NK-92 (cell line): ENCODE data around the gene JDP2.

Experiments
- DNase-seq: peaks from one replicate; lab custom pipeline; 2025; ENCODE audit not compliant: unreplicated experiment; lab: John Stamatoyannopoulos, UW

JDP2 gene

DNA sequence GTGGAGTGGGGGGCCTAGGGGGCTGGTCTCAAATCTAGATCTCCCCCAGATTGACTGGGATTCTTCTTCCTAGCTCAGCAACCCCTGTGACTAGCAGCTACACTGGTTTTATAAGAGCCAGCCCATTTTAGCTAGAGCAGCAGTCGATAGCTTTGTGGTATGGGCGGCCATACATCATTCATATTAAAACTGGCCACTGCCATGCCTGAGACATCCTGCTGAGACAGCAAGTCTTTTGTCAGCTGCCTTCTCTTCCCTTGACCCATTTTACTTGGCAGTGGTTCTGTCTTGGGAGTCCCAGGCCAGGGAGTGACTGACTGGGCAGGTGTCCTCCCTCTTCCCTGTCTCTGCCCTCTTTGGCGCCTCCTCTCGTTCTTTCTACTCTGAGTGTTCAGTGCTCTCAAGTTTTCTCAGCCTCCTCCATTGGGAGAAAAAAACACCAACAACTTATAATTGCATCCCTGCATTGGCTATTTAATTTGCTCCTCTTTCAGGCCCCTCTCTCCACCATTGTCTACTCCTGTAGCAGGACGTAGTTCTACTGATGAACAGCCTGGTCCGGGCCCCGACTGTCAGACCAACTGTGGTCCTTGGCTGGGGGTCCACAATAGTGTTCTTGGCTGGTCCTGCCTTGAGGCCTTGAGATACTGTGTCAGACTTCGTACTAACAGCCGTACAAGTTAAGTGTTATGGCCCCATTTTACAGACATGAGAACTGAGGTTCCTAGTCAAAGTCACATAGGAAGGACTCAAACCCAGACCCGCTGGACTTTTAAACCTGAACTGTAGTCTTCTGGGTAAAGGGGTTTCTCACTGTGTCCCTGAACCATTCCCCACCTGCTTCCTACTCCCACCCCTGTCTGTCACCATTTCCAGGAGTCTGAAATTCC, 18.3 kb upstream of the JDP2 start:
- DNase-seq = no peak

DNA sequence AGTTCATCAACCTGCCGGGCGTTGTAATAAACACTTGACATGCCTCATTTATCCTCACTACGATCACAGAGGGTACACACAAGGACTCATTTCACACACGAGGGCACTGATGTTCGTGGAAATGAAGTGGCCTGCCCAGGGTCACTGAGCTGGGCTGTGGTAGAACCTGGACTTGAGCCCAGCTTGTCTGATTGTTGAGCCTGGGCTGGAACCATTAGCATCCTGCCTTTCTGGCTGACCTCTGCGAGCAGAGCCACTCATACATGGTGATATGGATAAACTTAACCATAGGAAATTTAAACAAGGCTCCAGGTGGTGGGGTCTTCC, 16.6 kb upstream of the JDP2 start:
- no peak for DNase-seq

DNA sequence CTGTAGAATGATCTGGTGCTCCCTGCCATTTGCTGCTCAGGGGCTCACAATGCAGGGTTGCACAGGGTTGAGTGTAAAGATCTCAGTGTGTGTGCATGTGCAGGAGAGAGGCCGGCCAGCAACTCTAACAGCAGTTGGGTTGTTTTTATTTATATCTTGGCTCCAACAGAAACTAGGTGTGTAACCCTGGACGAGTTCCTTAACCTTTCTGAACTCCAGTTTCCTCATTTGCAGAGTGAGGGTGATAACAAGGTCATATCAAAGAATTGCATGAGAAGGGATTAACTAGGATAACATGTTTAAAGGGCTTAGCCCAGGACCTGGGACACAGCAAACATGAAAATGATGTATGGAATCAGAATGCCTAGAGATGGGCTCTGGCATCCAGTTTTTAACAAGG, 14.8 kb upstream of the JDP2 start:
- DNase-seq = no peak

DNA sequence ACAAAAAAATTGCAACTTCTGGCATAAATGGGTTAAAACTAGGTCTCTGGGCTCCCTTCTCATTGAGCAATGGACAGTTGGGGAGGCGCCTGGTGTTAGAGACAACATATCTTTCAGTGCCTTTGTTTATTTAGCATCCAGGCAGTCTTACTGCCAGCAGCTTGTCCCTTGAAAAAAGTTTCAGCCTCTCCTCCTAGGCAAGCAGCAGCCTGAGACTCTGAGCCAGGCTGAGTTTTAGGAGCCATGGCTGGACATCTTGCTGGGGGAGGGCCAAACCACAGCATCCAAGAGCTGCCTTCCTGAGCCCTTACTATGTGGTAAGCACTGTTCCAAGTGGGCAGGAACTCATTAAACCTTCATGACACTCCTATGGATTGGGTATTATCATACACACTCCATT, 10.1 kb upstream of the JDP2 start:
- no peak for DNase-seq

DNA sequence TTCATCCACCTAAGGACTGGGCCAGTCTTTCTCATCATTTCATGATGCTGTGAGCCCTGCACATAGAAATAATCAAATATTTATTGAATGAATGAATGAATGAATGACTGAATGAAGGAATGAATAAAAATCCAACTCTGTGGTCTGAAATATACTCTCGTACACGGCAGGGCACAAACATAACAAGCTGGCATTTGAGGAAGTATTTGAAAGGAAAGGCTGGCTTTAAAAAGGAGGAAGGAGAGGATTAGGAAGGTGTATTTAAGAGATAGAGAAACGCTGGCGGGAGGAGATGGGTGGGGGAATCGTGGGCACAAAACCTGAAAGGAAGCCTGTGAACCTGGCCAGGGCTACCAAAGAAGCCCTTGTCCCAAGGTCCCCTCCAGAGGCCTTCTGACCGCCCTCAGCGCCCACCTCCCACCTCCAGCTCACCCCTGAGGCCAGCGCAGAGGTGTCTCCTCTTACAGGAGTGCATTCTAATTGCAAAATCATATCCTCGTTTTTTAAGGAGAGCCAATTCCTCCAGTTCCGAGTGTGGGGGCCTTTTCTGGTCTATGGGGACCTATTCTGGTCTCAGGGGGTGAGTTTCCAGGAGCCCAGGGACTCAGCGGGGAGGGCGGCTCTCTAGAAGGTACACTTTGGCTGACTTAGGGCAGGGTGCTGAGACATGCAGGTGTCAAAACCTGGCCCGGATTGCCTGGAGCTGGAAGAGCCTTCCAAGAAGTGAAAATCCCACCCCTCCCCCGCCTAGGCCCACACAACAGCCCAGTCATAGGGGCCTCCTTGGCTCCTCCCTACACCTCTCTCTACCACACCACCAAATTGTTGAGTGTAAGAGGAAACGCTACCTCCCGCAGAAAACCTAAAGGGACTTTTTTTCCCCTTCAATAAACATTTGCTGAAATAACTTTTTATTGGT, 8.7 kb upstream of the JDP2 start:
- no peak for DNase-seq

DNA sequence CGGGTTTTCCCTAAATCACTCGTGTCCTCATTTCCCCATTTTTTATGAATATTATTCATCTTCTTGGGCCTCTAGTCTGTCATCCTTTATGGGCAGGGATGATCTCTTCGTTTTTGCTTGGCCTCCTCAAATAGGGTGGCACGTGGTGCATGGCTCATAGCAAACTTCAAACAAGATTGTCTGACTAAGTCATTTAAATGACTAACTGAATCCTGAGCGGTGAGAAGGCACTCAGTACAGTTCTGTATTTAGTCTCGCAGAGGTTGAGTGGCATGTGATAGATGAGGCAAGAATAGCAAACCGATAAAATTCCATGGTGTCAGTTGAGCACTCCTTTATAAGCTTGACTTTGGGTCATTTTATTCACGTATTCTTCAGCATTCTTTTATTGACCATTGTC, 5.7 kb upstream of the JDP2 start:
- no peak for DNase-seq

DNA sequence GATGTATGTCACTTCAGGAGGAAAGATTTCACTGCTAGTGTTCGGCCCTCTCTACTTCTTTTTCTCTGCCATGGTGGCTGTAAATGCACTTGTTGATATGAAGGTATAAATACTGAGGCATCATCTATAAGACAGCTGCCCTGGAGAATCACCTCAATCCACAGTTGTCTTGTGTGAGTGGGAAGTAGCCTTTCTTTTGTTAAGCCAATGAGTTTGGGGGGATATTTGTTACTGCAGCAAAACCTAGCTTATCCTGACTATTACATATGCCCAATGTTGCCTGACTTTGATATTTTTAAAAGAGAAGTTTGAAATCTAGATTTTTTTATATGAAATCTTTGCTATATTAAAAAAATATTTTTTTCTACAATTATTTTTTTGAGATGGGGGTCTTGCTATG, 3.3 kb upstream of the JDP2 start:
- no peak for DNase-seq

DNA sequence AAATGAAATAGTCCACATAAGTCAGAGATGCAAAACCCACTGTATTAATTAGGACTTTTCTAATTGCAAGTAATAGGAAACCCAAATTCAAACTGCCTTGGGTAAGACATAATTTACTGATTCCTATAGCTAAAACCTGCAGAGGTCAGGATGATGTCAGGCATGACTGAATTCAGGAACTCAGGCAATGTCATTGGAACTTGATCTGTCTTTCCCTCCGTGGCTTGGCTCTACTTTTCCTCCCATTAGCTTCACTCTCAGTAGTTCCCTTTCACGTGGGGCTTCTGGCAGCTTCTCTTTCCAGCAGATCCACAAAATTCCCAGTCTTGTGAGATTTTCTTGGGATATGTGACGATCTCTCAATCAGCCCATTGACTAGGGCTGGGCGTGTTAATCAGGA, 2.4 kb upstream of the JDP2 start:
- no peak for DNase-seq

DNA sequence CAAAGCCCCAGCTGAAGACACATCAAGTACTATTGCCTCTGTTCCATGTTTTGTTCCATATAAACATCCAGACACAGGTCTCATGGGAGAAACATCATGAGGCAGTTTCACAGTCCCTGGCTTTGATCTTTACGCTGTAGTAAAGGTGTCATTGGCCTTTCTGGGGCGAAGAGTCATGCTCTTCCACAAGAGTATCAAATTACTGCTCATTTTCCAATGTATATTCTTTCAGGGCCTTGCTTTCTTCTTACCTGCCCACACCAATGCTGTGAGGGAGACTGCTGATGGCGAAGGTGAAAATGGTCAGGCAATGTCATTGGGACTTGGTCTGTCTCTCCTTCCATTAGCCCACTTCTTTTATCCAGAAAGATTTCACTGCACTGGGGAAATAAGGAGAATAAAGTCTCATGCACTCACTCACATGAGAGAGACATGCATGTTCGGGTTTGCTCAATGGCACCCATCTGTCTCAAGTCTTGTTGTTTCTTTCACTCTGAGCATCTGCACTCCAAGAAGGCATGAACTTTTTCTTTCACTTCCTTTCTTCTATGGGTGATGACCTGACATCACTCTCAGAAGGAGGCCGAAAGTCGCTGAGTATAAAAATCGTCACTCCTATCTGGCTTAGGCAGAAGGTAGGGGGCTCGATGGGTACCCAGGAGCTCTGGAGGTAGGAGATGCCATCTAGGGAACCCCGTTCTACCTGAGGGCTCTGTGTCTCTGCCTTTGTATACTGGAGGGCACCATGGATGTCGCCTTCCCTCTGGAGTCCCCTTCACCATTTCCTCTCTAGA, 1.3 kb upstream of the JDP2 start:
- no peak for DNase-seq

DNA sequence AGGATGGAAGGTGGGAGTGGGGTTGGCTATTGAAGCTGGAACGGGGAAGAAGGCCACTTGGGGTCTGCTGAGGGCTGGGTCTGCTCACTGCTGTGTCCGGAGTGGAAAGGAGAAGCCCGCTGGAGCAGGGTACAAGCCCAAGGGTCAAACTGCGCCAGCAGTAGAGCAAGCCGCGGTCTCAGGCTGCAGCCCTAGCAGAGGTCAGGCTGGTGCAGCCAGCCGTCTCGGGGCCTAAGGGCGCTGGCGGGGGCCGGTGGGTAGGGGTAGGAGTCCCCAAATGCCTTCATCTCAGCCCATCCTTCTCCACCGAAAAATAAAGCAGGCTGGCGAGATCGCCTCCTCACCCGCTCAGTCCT, 718 bp upstream of the JDP2 start:
- no peak for DNase-seq

DNA sequence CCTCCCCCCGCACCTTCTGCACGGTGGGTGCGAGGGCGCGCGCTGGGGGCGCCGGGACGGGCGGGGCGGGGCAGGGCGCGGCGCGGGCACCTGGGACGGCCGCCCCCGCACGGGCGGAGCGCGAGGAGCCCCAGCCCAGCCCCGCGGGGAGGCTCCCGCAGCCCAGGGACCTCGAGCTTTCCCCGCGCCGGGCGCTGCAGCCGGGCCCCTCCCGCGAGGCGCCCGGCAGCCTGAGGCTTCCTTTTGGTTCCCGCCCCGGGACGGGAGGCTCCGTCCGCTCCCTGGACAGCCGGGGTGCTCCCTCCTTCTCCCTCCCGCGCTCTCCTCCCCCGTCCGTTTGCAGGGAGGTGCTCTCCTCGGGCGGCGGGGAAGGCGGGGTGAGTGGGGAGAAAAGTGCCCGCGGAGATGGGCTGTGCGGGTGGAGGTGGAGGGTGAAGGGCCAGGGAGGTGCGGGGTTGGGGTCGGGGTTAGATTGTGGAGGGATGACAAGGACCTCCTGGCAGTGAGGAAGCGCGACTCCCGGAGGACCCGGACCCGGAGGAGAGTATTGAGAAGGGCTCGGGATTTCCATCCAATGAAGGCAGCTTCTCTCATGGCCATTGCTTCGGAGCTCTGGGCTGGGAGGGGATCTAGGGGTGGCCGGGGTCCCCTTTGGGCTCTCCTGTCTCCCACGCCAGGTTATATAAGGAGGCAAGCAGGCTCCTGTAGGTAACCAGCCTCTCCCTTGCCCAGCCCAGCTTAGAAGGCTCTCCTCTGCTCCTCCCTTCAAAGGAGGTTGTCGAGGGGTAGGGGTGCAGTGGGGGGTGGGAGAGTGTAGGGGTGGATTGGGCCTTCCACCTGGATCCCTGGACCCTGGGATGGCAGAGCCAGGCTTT, 645 bp downstream of the JDP2 start:
- DNase-seq = no peak

DNA sequence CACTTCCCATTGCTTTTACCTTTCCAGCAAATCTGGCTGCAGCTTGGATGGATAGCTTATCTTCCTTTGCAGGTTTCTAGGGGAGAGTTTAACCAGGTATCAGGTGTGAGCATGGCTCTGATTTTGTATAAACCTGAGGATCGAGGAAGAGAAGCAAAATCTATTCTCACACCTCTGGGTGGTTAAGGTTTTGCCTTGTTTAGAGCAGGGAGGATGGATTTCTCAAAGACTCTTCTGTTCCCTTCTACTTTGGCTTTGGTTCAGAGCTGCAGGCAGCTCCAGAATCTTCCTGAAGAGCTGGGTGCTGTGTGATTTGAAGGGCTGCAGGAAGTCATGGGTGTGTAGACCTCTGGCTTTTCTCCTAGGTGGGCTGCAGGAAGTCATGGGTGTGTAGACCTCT, 1.7 kb downstream of the JDP2 start:
- DNase-seq = no peak

DNA sequence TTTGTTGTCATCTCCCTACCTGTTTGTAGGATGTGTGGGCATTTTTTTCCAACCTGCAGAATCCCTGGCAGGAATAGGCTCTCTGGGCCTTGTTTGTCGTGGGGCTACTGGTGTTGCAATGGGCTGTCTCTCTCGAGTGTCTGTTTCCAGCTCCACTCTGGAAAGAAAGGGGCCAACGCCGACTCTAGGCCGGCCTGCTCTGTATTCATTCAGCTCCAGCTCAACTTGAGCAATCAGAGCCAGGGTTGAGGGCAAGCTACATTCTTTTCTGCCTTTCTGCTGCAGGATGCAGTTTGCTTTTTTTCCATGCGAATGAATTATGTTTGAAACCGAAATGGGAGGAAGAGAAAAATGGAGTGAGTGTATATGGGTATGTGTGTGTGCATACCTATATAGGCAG, 2.3 kb downstream of the JDP2 start:
- DNase-seq = no peak

DNA sequence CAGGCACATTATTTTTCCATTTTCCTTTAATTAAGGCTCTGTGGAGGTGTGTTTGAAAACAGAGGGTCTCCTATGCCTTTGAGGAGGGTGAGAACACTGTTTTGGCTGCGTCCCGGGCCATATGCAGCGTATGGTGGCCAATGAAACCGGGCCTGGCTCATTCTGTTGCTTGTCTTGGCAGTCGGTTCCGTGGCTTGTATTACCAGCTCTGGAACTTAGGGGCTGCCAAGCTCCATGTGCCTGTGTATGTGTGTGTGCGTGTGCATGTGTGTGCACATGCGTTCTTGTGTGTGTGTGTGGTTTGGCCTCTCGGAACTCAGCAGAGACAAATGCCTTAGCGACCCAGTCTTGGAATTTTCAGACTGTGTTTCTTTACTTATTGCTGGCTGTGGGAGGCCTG, 2.7 kb downstream of the JDP2 start:
- no peak for DNase-seq

DNA sequence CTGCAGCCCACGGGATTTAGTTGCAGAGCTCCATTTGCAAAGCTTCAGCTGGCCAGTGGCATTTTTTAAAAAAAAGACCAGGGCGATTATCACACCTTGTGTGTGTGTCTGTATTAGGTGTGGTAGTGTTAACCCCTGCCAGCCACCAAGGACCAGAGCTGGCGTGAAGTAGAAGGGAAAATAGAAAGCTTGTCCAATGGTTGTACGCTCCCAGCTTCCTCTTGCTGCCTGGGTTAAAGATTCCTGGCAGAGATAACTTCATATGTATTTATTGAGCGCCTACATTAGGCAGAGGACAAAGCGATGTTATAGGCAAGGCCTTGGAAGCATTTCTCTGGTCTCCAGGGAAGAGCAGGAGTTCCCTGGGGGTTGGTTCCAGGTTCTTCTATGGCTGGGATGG, 3.2 kb downstream of the JDP2 start:
- DNase-seq = no peak

DNA sequence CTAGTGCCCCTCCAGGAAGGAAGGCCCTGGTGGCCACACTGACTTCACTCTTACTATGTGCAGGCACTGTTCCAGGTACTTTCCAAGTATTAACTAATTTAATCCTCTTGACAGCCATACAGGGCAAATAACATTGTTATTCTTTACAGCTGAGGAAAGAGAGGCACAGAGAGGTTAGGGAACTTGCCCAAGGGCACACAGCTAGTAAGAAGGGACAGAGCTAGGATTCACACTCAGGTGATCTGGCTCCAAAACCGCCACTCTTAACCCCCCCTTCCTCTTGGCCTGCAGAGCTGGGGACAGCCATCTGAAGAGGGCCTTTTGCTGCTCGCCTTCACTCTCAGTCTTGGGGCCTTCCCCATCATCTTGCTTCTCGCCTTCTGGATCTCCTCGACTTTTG, 4.0 kb downstream of the JDP2 start:
- no peak for DNase-seq

DNA sequence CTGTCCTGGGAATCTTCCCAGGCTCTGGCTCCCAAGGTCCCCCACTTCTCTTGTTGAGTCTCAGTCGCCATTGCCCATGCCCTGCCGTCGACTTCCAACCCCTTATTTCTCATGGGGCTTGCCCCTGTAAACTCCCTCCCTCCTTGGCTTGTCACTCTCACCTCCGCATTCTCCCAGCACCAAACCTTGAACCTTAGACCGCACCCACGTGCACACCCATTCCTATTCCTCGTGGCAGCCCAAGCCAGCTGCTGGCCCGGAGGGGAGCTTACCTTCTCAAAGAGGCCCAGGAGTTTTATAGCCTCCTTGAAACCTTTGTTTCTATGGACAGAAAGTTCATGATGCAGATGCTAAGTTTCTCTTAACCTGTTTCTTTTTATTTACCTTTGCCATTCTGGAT, 4.6 kb downstream of the JDP2 start:
- no peak for DNase-seq

DNA sequence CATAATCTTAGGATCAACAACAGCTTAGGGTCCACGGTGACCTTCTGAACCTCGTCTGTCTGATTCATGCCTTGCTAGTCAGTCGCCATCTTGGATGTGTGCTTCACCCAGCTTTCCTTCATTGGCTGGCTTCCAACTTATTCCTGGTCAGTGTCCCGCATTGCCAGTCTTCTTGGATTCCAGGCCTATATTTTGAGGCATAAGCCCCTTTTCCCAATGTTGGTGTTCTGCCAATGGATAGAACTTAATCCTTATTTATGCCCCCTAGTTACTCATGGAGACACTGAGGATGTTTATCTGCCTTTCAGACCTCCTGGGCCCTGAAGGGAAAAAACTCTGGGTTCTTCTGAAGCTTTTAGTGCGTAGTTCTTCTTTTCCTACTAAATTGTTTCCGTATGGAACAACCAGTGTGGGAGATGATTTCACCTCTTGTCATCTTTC, 5.8 kb downstream of the JDP2 start:
- no peak for DNase-seq

DNA sequence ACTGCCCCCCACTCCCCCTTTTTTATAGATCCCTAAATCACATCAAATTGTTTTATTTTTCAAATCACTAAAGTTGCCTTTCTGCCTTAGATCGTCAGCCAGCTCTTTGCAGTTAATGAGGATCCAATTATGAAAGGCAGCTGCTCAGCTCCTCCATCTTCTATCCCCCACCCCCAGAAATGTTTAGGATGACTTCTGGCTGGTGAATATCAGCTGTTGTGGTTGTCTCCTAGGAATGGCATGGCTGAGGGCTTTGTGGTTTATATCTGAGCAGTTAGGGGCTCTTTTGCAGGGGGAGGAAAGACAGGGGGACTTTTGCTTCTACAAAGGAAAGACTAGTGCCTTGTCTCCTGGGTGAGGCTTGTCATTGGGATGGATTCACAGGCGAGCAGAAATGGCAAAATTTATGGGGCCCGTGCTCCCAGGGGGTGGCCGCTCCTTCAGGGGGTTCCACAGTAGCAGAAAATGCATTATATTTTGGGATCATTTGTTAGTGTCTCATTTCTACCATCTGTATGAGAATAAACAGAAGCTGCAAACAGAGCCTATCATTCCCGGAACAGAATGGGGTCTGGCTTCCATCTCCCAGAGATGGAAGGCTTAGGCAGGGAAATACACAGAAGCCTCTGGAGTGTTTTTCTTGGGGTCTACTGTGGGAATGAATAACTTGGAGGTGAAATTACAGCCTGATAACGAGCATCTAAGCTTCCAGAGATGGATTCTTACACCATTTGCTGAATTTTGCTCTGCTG, 6.5 kb downstream of the JDP2 start:
- DNase-seq = no peak

DNA sequence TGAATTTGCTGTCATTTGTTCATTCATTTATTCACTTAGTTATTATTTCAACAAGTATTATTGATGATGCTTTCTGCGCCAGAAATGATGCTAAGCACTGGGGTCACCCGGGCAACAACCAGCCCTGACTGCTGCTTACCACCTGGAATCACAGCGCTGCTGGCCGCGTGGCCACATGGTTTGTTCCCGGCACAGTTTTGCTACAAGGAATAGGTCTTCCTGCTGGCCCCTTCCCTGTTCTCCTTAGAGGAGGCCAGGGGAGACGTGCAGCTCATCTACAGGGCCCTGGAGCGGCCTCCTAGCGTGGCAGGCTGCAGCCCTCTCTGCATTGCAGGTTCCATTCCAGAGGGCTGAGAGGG, 7.0 kb downstream of the JDP2 start:
- no peak for DNase-seq
